T-helper 2 cell (primary cell): ENCODE measurements around the gene IL18BP.
A peak's percentile ranks its signal among the peaks of the same experiment; 100 is the strongest.

ENCODE experiments used
- DNase-seq, 5 experiments: peaks; one replicate each; pipeline versions ENCODE4 v3.0.0 to v3.0.0-alpha.2; 2012 to 2022
- total RNA-seq, 2 donors: gene quantifications; one replicate each; lab custom pipeline; 2026; lab: John Stamatoyannopoulos, UW

The IL18BP gene
- 14.3 to 18.0 reads per million in 2 donors for total RNA-seq

DNA sequence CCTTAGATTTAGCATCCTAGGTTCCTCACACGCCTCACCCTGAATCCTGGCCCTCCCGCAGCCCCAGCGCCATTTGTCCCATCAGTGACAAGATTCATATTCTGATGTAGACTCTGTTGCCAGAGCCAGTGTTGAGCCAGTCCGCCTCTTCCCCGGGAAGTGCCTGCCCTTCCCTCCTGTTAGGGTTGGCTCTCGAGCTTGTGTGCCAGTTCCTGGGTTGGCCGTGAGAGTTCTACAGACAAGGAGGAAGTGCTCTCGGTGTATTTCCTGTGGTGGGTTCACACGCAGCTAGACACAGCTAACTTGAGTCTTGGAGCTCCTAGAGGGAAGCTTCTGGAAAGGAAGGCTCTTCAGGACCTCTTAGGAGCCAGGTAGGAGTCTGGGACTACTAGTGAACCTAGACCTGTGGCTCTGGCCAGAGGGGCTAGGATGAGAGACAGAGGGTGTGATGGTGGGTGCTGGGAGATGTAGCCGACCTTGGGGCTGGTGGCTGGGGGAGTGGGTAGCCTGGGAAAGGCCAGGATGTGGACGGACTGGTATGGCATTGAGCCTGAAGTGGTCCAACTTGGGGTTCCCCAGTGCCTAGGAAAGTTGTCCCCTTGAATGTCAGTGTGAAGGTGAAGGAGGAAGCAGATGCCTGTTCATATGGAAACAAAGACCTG, at the start of gene IL18BP:
TSS of gene IL18BP (plus strand) at position 261 of the 662 bp plus-strand sequence. CDS start 1,076 bp downstream, outside the sequence.
- DNase-seq, result peak in 2 of 5 experiments; percentile 15 to 83

GRCh38 chr11:71949034-71949433, 49.7 kb upstream of the IL18BP start:
- DNase-seq, result no peak

GRCh38 chr11:71951741-71952310, 46.9 kb upstream of the IL18BP start:
- DNase-seq, result no peak

DNA sequence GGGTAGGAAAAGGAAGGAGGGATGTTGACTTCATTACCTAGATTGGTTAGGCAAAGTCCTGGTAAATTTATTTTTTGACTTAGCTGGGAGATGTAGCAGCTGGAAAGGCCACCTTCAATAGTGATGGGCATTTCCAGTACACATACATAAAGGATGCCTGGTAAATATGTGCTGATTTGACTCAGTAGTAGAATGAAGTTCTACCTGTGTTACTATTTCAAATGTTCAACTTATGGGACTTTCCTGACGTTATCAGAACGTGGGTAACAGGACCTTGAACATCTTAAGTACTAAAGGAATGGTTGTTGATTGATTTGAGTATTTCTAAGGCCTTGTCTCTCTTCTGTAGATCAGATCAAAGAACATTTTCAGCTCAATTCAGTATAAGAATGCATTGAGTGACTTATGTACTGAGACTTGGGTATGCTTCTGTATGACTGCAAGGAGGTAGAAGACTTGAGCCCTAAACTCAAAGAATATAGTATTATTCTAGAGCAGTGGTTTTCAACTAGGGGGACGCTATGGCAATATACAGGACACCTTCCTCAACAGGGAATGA, 42.7 kb upstream of the IL18BP start:
- no peak for DNase-seq

- peak in 1 of 5 experiments; percentile 62 for DNase-seq
Measured at GRCh38 chr11:71962428-71963038, 36.2 kb upstream of the IL18BP start.

- no peak for DNase-seq
Measured at GRCh38 chr11:71963468-71963867, 35.2 kb upstream of the IL18BP start.

DNA sequence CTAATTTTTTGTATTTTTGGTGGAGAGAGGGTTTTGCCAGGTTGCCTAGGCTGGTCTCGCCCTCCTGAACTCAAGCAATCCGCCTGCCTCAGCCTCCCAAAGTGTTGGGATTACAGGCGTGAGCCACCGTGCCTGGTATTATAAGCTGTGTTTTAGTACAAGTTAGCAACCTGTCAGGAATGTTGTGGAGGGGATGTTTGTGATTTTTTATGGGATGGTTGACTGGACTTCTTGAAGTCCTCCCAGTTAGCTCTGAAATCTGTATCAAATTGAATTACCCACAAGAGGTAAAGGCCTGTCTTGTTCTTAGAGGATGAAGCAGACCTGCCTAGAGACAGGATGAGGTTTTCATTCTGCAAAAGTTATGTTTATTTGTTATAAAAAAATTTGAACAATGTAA, 34.1 kb upstream of the IL18BP start:
- no peak for DNase-seq

- DNase-seq, result no peak
Measured at GRCh38 chr11:71971680-71972079, 27.0 kb upstream of the IL18BP start.

GRCh38 chr11:71976551-71976950, 22.2 kb upstream of the IL18BP start:
- DNase-seq, result no peak

- no peak for DNase-seq
Measured at GRCh38 chr11:71977090-71977489, 21.6 kb upstream of the IL18BP start.

GRCh38 chr11:71977743-71978418, 20.8 kb upstream of the IL18BP start:
- DNase-seq, result peak in 3 of 5 experiments; percentile 21 to 63 (median 34)

DNA sequence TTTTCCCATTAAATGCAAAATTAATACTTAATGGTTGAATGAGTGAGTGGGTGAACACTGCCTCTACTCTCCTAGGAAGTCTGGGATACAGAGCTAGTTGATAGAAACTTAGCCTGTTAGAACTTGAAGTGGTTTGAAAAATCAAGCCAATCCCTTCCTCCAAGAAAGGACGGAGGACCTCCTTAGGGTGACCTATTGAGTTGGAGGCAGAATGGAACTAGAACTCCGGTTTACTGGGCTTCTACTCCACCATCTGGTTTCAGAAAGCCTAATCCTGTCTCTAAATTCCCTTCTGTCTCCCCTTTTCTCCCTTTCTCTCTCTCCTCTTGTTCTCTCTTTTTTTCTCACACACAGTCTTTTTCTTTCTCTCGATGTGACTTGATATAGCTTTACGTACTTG, 19.6 kb upstream of the IL18BP start:
- DNase-seq, result no peak

DNA sequence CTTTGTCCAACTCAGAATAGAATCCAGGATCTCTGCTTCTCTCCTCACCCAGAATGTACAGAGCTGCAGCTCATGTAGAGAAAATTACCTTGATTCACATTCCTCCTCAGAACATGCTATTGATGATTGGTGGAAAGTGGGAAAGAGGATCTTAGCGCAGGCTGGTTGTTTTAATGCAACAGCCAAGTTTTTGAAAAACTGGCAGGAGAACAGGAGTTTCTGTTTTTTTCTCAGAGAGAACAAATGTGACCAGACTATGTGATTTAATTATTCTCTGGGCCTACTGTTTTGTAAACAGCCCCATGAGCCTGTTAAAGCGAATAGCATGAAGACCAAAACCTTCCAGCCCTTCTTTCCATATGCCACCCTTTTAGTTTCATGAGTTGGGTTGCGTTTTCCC, 19.1 kb upstream of the IL18BP start:
- DNase-seq, result no peak

- DNase-seq, result no peak
Measured at GRCh38 chr11:71986131-71986530, 12.6 kb upstream of the IL18BP start.

DNA sequence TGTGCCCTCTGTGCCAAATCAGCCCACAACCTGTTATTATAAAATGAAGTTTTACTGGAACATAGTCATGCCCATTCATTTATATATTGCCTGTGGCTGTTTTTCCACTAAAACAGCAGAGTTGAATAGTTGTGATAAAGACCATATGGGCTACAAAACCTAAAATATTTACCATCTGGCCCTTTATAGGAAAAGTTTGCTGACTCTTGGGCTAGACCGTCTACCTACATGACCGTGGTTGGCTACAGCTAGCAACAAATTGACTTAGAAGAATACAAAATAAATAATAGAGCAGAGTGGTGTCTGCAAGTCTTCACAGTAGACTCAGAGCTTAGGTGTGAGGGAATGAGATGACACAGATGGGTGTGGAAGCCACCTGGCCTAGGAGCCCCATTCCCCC, 11.2 kb upstream of the IL18BP start:
- no peak for DNase-seq

GRCh38 chr11:71988050-71988449, 10.7 kb upstream of the IL18BP start:
- no peak for DNase-seq

GRCh38 chr11:71990701-71991100, 8.0 kb upstream of the IL18BP start:
- DNase-seq, result no peak

DNA sequence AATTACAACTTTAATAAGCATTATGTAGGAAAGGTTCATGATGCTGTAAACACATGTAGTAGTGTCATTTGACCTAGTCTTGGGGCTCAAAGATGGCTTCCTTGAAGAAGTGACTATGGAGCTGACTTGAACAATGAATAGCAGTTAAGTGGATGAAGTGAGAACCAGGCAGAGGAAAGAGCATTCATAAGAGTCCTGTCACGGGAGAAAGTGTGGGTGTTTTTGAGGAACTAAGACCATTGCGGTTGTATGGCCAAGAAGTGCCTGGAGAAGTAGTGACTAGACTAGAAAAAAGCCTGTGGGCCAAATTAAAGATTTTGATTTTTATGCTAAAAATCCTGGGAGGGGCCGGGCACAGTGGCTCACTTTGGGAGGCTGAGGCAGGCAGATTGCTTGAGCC, 7.2 kb upstream of the IL18BP start:
- no peak for DNase-seq

DNA sequence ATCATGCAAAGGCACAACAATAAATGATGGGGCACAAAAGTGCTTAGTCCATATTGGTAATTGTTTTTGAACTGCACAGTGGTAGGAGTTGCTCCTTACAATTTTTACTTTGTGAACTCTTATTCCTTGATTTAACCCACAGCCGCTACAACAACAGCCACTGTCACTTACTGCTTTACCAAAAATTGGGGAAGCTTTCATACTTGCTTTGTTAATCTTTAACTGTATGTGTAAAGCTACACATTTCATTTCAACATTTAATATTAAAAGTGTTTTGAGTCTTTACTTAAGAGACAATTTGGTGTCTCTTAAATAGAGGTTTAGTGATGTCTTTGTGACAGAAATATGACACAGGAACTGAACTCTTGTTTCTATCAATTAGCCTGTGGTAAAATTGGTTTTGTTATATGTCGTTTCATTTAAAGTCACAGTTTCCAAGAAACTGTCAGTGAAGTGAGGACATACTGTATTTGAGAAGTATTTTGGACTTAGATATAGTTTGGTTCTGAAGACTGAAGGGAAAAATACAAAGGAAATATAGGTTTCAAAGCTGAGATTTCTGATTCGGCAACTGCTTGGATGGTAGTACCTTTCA, 6.5 kb upstream of the IL18BP start:
- peak in 1 of 5 experiments; percentile 29 for DNase-seq

- no peak for DNase-seq
Measured at GRCh38 chr11:71994786-71995185, 3.9 kb upstream of the IL18BP start.

DNA sequence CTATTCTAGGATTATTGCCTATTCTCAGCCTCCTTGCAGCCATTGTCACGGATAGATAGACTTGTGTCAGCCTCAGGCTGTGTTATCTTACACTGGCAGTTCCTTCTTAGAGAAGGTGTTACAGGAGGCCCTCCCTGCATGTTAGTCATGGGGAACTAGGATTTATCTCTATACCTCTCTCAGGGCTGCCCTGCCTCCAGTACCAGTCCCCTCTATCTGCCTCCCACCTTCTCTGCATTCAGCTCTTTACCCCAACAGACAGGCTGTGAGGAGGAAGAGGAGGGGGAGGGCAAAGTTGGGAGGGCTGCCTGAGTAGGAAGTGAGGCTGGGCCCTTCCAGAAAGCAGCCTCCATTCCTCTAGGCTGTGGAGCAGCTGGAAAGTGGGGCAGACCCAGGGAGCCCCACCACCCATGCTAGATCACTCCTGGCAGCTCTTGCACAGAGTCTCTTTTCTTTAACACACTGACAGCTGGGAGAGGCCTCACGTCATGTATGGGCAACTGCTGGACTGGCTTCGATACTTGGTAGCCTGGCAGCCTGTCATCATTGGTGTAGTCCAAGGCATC, 2.9 kb upstream of the IL18BP start:
- no peak for DNase-seq

DNA sequence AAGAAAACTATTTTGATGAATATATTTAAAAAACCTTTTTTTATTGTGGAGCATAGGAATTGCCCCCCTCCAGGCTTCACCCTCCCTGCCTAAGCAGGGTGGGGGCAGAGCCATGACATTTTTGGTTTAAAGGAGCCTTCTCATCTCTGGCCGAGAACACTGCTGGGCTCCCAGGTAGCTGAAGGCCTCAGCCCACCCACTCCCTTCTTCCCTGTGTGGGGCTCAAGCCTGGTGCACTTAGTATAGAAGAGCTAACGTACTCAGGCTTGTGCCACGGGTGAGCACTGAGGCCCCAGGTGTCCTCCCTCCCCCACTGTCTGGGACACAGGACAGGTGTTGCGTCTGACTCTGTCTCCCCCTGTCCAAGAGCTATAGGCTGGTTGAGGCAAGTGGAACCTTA, 2.2 kb upstream of the IL18BP start:
- no peak for DNase-seq
